Loucy (cell line): ENCODE data around the gene NKX1-2.

ENCODE experiments used
- H2AFZ ChIP-seq: fragments of 200-600 bp; sonication (generic); 2 replicates; pipeline ENCODE4 v1.6.0; 2016; ENCODE audit warnings: antibody characterized with exemption, mild to moderate bottlenecking, low read length, moderate library complexity
- H3F3A ChIP-seq: fragments of 200-600 bp; 2 replicates; pipeline ENCODE4 v1.6.0; 2016; ENCODE audit warnings: antibody characterized with exemption, low read depth, mild to moderate bottlenecking
- H3K27me3 ChIP-seq: fragments of 200-600 bp; sonication (generic); 2 replicates; pipeline ENCODE4 v1.6.1; 2014; ENCODE audit warnings: low read length, mild to moderate bottlenecking; ENCODE audit not compliant: insufficient read depth, poor library complexity, severe bottlenecking
- H3K36me3 ChIP-seq: fragments of 200-600 bp; sonication (generic); 2 replicates; pipeline ENCODE4 v1.6.1; 2016; ENCODE audit warnings: low read length; ENCODE audit not compliant: insufficient read depth
- H3K4me1 ChIP-seq: fragments of 200-600 bp; sonication (generic); 2 replicates; pipeline ENCODE4 v1.5.1; 2014; ENCODE audit warnings: low read length, mild to moderate bottlenecking; ENCODE audit not compliant: insufficient read depth, poor library complexity, severe bottlenecking
- H3K4me2 ChIP-seq: fragments of 200-600 bp; sonication (generic); 2 replicates; pipeline ENCODE4 v1.6.0; 2014; ENCODE audit warnings: antibody characterized with exemption, low read length, low read depth, mild to moderate bottlenecking; ENCODE audit not compliant: poor library complexity, severe bottlenecking
- H3K4me3 ChIP-seq: fragments of 200-600 bp; sonication (generic); 2 replicates; pipeline ENCODE4 v1.5.1; 2014; ENCODE audit warnings: low read length, mild to moderate bottlenecking, mixed read lengths; ENCODE audit not compliant: poor library complexity, severe bottlenecking
- H3K79me2 ChIP-seq: fragments of 200-600 bp; sonication (generic); 2 replicates; pipeline ENCODE4 v1.6.1; 2014; ENCODE audit warnings: low read length; ENCODE audit not compliant: insufficient read depth
- H3K9ac ChIP-seq: fragments of 200-600 bp; sonication (generic); 2 replicates; pipeline ENCODE4 v1.6.0; 2014; ENCODE audit warnings: mild to moderate bottlenecking, low read depth, low read length, moderate library complexity; ENCODE audit not compliant: poor library complexity, severe bottlenecking
- H3K9me2 ChIP-seq: fragments of 200-600 bp; sonication (generic); replicated peaks from 2 replicates; pipeline ENCODE4 v1.6.1; 2016; ENCODE audit warnings: low read depth, low read length, mixed read lengths
- H3K9me3 ChIP-seq: fragments of 200-600 bp; sonication (generic); 2 replicates; pipeline ENCODE4 v1.6.1; 2014; ENCODE audit warnings: mild to moderate bottlenecking, antibody characterized with exemption, low read length, low read depth; ENCODE audit not compliant: insufficient read depth
- H4K20me1 ChIP-seq: fragments of 200-600 bp; sonication (generic); 2 replicates; pipeline ENCODE4 v1.6.0; 2014; ENCODE audit warnings: antibody characterized with exemption, low read length, mild to moderate bottlenecking; ENCODE audit not compliant: insufficient read depth, poor library complexity, severe bottlenecking
- CTCF ChIP-seq: fragments of 200-600 bp; sonication (generic); conservative IDR thresholded peaks from 2 replicates; pipeline ENCODE4 v1.5.1; 2014; ENCODE audit warnings: mild to moderate bottlenecking, antibody characterized with exemption, low read length
- EZH2phosphoT487 ChIP-seq: fragments of 200-600 bp; IDR thresholded peaks from 2 replicates; pipeline ENCODE4 v1.6.1; 2018; ENCODE audit warnings: antibody characterized with exemption, mild to moderate bottlenecking, moderate library complexity, borderline replicate concordance

Gene NKX1-2

GRCh38 chr10:124451276-124451675, 1.4 kb upstream of the NKX1-2 start:
- no peak overlapping the region for H2AFZ ChIP-seq

GRCh38 chr10:124450783-124451057, 885 bp upstream of the NKX1-2 start:
- Histone ChIP-seq H3K27me3 (no peaks in the 10 kb centered on the region), H2AFZ (no peak overlapping the region), H4K20me1 (no peaks in the 10 kb centered on the region), H3K4me2 (no peak overlapping the region), H3K9me3 (no peaks in the 10 kb centered on the region), H3F3A (no peaks in the 10 kb centered on the region), H3K36me3 (no peaks in the 10 kb centered on the region), H3K79me2 (no peaks in the 10 kb centered on the region), H3K4me1 (no peaks in the 10 kb centered on the region), H3K9me2 (no peaks in the 10 kb centered on the region), H3K9ac (no peak overlapping the region), H3K4me3 (no peak overlapping the region)
- TF ChIP-seq CTCF: no peak
- no peak for TF ChIP-seq EZH2phosphoT487

More at GRCh38 chr10:124451276-124451675, 1.4 kb upstream of the NKX1-2 start:
- Histone ChIP-seq H3K4me1 (no peaks in the 10 kb centered on the region), H3K79me2 (no peaks in the 10 kb centered on the region), H3F3A (no peaks in the 10 kb centered on the region), H3K4me2 (no peak overlapping the region), H3K9ac (no peak overlapping the region), H3K4me3 (no peak overlapping the region), H3K9me3 (no peaks in the 10 kb centered on the region), H3K36me3 (no peaks in the 10 kb centered on the region), H4K20me1 (no peaks in the 10 kb centered on the region), H3K9me2 (no peaks in the 10 kb centered on the region), H3K27me3 (no peaks in the 10 kb centered on the region)
- TF ChIP-seq CTCF: no peak

- H3K9me2 ChIP-seq: no peaks in the 10 kb centered on the region
- H3K4me1 ChIP-seq: no peaks in the 10 kb centered on the region
- TF ChIP-seq EZH2phosphoT487 (no peak), CTCF (no peak)
- no peak overlapping the region for H2AFZ ChIP-seq
- H3K4me2 ChIP-seq: no peak overlapping the region
- no peaks in the 10 kb centered on the region for H4K20me1 ChIP-seq
- H3K9me3 ChIP-seq: no peaks in the 10 kb centered on the region
- H3K9ac ChIP-seq: no peak overlapping the region
- no peak overlapping the region for H3K4me3 ChIP-seq
- no peaks in the 10 kb centered on the region for H3K79me2 ChIP-seq
- H3K36me3 ChIP-seq: no peaks in the 10 kb centered on the region
- no peaks in the 10 kb centered on the region for H3F3A ChIP-seq
- no peaks in the 10 kb centered on the region for H3K27me3 ChIP-seq
These were observed 444 bp downstream of the NKX1-2 start for GRCh38 chr10:124449170-124450011.
